NCI-H526 (cell line): Measurements from ENCODE around the gene GPATCH8.
"Not testable (repeated sequence)": the region's sequence is repeated elsewhere in the genome, so short reads cannot be mapped to it uniquely, and the experiment has no call there.

Experiments used
- DNase-seq, 2 experiments: peaks; one replicate each; lab custom pipeline; 2025; lab: John Stamatoyannopoulos, UW

Gene GPATCH8

DNA sequence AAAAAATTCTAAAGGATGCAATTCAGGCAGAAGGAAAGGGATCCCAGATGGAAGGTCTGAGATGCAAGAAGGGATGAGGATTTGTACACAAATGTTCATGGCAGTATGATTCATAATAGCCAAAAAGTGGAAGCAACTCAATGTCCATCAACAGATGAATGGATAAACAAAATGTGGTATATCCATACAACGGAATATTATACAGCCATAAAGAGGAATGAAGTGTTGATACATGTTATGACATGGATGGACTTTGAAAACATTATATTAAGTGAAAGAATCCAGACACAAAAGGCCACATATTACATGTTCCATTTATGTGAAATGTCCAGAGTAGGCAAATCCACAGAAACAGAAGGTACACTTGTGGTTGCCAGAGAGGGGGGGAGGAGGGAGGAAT is 23.9 kb upstream of the GPATCH8 start:
- no peak for DNase-seq

GRCh38 chr17:44523672-44523972 is 20.4 kb upstream of the GPATCH8 start:
- no peak for DNase-seq

- peak; percentile 73 to 94 for DNase-seq
Measured at GRCh38 chr17:44522883-44523671, 19.9 kb upstream of the GPATCH8 start.

- no peak for DNase-seq
Measured at GRCh38 chr17:44518032-44518431, 14.8 kb upstream of the GPATCH8 start.

DNA sequence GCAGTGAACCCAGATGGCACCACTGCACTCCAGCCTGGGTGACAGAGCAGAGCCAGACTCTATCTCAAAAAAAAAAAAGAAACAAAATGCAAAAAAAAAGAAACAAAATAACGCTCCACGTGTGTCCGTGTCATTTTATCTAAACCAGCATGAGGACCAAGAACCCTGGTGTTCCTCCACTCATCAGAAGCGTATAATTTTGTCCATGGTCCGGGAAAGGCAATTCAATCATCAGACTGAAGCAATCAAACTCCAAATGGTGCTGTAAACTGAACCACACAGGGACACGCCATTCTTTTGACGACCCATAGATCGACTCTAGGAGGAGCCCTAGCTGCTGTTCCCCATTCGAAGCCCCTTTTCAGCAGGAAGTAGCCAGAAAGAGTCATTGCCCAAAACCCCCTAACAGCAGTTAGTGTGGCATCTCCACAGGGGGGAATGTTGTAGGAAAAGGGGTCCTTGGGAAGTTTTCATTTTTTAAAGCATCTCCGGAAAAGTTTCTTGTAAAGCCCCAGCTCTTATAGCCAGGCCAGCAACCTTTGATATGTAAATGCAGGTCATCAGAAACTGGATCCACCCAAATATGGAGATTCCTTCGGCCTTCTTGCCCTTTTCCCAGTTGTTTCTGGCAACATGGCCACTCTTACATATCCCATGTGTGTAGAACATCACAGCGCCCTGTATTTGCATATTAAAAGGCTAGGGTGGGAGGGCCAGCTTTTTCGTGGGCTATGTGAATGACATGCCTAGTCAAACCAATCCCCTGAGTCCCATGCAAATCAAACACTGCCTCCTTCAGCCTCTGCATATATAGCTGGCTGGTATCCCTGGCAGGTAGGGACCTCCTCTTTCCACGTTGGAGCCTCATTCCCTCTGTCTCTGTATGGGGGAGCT is 8.3 kb upstream of the GPATCH8 start:
- DNase-seq: peak; percentile 95

- DNase-seq: not testable (repeated sequence)
Measured at GRCh38 chr17:44506939-44507604, 3.9 kb upstream of the GPATCH8 start.

- peak in 1 of 2 experiments; percentile 76 for DNase-seq
Measured at GRCh38 chr17:44502598-44503146, 534 bp downstream of the GPATCH8 start.

GRCh38 chr17:44501866-44502375 is 1.3 kb downstream of the GPATCH8 start:
- peak in 1 of 2 experiments; percentile 41 for DNase-seq

DNA sequence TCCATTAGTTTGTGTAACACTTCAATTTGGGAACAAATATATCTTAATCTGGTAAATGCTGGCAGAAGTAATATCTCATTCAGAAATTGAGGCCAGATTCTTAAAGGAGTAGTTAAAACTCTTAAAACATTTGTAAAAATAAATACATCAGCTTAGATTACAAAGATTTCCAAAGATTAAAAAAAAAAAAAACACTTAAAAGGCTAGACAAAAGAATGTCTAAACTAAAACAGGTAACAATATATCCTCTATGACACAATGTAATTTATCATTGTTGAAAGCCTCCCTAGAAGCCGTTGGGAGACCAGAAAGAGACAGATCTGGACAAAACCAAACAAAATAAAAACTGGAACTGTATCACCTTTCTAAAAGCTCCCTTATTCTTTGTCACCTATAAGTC is 3.5 kb downstream of the GPATCH8 start:
- no peak for DNase-seq

DNA sequence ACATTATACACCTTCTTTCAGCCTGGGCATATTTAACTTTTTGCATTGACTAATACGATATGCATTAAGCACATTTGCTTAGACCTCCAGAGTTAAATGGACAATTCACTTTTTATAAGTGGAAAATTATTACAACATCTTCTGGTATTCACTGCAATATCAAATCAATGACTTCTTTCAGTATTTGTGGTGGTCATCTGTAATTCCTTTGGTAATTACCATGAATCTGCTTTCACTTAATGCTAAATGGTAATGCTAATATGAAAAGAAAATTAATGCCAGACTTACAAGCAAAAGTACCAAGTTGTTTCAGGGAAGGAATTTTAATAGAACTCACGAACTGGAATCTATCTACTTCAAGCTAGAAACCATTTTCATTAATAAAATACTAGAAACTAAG is 6.4 kb downstream of the GPATCH8 start:
- no peak for DNase-seq

- DNase-seq: no peak
Measured at GRCh38 chr17:44493339-44493738, 9.9 kb downstream of the GPATCH8 start.

DNA sequence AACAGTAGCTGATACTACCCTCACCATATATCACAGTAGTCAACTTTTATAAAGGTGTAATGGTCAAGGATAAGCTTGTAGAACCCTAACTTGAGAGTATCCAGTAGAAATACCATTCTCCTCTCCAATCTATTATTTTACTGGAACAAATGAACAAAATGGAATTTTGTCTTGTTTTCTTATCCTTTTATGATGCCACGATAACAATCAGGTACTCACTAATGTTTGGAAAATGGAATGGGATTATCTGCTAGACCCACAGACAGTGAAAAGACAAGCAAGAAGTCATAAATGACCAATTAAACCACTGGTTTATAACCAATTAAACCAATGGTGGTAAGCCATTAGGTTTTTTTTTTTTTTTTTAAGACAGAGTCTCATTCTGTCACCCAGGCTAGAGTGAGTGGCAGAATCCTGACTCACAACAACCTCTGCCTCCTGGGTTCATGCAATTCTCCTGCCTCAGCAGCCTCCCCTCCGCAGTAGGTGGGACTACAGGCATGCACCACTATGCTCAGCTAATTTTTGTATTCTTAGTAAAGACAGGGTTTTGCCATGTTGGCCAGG is 10.4 kb downstream of the GPATCH8 start:
- DNase-seq: no peak

- DNase-seq: no peak
Measured at GRCh38 chr17:44489581-44489980, 13.6 kb downstream of the GPATCH8 start.

DNA sequence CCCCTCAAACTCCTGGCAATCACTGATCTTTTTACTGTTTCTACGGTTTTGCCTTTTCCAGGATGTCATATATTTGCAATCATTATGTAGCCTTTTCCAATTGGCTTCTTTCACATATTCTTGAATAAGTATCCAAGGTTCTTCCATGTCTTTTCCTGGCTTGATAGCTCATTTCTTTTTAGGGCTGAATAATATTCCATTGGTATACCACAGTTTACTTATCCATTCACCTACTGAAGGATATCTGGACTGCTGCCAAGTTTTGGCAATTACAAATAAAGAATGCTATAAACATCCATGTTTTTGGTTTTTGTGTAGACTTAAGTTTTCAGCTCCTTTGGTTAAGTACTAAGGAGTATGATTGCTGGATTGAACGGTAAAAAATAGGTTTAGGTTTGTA is 16.0 kb downstream of the GPATCH8 start:
- no peak for DNase-seq

DNA sequence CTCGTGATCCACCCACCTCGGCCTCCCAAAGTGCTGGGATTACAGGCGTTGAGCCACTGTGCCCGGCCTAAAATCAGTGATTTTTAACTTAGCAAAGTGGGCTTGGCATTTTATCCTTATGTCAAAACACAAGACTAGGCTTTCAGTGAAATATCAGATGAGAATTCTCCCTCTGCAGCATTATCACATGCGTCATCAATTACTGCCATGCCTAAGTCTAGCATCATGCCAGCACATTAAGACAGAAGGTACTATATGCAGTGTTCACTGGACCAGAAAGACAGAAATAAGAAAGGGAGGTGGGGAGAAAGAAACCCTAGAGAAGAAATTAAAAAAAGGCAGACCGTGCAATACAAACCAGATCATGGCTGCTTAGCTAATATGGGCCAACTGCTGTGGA is 29.8 kb downstream of the GPATCH8 start:
- DNase-seq: no peak

DNA sequence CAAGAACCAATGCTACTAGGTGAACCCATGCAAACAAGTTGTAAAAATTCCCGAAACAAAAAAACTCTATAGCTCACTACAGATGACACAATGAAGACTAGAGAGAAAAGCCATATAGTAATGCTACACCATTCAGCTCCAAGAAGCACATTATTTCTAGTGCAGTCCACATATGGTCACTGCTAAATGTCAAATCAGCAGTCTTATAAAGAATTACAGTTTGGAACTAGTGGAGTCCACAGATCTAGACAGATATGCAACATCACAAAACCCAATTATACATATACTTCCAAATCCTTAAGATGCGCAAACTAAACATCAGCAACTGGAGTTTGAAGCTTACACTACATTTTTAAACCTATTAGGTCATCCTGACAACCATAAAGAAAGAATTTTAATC is 33.5 kb downstream of the GPATCH8 start:
- no peak for DNase-seq

DNA sequence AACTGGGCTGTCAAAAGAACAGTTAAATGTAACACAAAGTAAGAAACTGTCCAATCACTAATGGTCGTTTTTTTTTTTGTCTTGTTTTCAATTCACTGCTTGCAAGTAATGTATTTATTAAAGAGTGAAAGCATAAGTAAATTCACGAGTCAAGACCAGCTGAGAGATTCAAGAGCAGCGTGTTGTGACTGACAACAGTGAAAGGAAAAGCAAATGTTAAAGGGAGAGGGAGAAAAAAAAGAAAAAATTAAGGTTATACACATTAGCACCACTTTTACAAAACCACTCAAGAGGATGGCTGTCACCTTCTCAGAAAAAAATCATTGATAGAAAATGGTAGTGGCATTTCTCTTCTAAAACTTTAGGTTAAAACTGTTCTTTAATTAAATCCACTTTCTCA is 36.1 kb downstream of the GPATCH8 start:
- no peak for DNase-seq

DNA sequence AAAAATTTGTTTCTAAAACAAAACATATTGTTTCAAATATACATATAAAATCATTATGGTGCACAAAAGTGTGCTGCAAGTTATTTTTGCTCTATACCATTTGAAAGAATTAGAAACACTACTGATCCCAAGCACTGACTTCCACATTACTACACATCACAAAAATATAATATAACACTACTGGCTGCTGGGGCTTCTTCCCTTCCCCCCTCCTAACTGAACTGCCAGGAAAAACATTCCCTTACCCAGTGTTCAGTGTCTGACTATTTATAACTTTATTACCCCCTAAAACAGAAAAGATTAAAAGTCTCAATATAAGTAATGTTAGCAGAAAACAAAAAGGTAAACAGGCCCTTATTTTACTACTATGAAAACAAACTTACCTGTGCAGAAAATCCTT is 36.9 kb downstream of the GPATCH8 start:
- DNase-seq: no peak

DNA sequence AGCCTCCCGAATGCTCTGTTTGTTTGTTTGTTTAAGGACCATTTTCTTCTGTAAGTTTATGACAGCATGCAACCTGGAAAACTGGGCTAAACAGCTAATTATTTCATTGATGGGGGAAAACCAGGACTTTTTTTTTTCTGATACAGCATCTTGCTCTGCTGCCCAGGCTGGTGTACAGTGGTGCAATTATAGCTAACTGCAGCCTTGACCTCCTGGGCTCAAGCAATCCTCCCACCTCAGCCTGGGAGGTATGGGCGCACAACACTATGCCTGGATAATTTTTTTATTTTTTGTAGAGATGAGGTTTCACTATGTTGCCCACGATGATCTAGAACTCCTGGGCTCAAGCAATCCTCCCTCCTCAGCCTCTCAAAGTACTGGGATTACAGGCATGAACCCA is 37.3 kb downstream of the GPATCH8 start:
- DNase-seq: no peak

DNA sequence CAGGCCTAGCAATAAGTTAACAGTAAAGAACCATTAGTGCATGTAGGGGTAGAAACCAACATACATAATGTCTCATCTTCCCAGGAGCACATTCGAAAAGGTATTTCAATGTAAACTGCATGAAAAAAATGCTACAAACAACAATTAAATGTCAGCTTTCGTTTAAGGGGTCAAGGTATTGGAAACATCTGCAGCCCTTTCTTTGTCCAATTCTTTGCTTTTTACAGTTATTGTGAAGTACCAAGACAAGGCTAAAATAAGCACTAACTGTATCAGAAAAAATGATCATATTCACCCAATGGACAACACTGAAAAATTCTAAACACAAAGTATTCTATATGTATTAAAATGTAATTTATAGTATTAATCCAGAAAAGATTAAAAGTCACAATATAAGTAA is 37.9 kb downstream of the GPATCH8 start:
- no peak for DNase-seq

DNA sequence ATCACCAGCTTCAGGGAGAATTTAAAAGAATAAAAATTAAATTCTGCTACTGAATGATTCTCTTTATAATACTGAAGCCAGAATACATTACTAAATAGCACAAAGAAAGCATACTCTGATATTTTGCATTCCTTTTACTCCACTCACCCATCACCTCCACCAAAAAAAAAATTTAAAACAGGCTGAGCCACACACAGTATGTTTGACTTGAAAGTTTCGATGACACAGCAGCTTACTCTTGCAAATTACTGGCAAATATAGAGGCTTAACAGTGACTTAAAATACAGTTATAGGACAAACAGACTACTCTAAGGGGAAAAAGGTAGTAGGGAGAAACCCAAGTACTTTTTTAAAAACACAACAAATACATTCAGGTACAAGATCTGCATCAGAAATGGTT is 39.2 kb downstream of the GPATCH8 start:
- no peak for DNase-seq

GRCh38 chr17:44451832-44452231 is 51.4 kb downstream of the GPATCH8 start:
- DNase-seq: no peak
